HG02938 (cell line): Measurements from ENCODE around the gene EOLA2.
A peak's percentile ranks its signal among the peaks of the same experiment; 100 is the strongest.
"Not testable (repeated sequence)": the region's sequence is repeated elsewhere in the genome, so short reads cannot be mapped to it uniquely, and the experiment has no call there.

ENCODE experiments used
- ATAC-seq: cut with Tn5 transposase; IDR thresholded peaks from one replicate; pipeline ENCODE4 v1.9.1; 2021; ENCODE audit warnings: mild to moderate bottlenecking, moderate library complexity; ENCODE audit not compliant: unreplicated experiment

EOLA2 gene

DNA sequence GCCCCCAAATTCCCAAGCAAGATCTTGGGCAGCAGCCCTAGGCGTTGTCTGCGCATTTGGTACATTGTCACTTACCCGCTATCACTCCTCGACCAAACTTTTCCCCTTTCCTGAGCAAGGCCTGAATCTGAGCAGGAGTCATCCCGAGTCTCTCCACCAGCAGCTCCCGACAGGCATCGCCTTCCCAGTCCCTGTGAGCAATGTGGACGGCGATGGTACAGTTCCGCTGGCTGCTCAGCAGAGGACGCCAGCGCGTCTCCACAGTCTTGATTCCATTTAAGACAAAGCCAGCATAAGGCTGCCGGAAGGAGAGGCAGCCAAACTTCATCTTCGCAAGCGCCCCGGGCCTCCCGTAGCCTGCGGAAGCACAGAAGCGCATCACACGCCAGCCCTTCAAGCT is 4.7 kb downstream of the EOLA2 start:
- not testable (repeated sequence) for ATAC-seq

GRCh38 chrX:149932970-149933369 is 5.3 kb downstream of the EOLA2 start:
- not testable (repeated sequence) for ATAC-seq

DNA sequence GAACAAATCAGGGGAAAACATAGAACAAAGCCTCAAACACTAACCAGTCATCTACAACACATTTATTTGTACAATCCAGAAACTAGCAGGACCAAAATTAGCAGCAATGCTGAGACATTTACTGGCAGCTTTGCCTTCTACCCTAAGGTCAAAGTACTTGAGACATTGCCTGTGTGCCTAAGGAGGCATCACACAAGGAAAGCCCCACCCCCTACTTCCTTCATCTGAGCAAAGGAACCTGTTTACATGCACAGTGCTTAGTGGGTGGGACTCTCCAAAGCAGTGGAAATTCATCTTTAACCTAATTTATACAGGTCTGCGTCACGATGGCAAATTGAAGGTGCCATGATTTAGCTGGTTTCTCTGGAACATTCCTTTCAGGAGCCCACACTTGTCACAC is 6.1 kb downstream of the EOLA2 start:
- ATAC-seq, result not testable (repeated sequence)

DNA sequence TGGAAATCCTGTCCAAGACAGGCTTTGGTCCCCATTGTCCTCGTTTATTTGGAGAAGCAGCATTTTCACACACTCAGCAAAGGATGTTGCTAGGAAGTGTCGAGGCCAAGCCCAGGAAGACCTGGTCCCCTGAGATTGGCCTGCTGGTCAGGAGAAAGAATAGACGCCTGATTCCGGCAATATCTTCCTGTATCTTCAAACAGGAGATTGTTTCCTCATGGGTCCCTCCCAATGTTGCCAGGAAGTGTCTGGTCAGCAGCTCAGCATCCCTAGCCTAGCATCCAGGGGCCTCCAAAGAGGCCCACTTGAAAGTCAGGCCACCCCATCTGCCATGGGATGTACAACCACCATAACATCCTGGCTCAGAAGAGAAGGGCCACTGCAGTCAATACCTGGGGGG is 6.9 kb downstream of the EOLA2 start:
- not testable (repeated sequence) for ATAC-seq

DNA sequence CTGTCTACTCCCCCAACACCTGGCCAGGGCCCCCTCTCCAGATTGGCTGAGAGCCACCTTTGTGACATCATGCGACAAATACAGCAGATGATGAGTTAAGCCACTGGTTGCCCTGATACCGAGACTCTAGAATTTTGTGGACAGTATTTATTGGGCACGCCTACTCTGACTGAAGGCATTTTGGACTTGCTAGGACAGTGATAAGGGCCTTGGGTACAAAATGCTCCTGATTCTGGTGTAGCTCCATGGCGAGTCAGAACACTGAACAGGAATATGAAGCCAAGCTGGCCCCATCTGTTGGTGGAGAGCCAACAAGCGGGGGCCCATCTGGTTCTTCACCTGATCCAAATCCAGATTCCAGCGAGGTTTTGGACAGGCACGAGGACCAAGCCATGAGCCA is 8.9 kb downstream of the EOLA2 start, which contains the start of gene HSFX4:
HSFX4 (plus strand) TSS at position 174 of the 400 bp plus-strand sequence; CDS start at position 246, 72 bp downstream.
- ATAC-seq, result not testable (repeated sequence)

GRCh38 chrX:149928635-149929034 is 9.7 kb downstream of the EOLA2 start:
- ATAC-seq, result not testable (repeated sequence)

GRCh38 chrX:149927964-149928258 is 10.4 kb downstream of the EOLA2 start:
- not testable (repeated sequence) for ATAC-seq

- ATAC-seq, result not testable (repeated sequence)
These were observed 10.9 kb downstream of the EOLA2 start for GRCh38 chrX:149927245-149927963.

- ATAC-seq, result not testable (repeated sequence)
These were observed 13.9 kb downstream of the EOLA2 start for GRCh38 chrX:149924434-149924833.

- ATAC-seq, result not testable (repeated sequence)
These were observed 14.5 kb downstream of the EOLA2 start for GRCh38 chrX:149923836-149924235.

- peak; percentile 79 for ATAC-seq
These were observed 21.4 kb downstream of the EOLA2 start for GRCh38 chrX:149916745-149917392.

DNA sequence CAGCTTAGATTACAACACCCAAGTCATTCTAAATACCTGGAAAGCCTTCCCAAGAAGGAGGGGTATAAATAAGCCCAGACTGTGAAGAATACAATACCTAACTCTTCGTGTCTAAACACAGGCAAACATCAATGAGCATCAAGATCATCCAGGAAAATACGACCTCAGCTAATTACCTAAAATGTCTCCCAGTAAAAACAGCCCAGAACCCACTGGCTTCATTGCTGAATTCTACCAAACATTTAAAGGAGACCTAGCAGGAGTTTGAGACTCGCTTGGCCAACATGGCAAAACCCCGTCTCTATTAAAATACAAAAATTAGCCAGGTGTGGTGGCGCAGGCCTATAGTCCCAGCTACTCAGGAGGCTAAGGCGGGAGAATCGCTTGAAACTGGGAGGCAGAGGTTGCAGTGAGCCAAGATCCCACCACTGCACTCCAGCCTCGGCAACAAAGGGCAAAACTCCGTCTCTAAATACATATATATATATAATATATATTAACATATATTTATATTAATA is 28.1 kb downstream of the EOLA2 start:
- no peak for ATAC-seq

DNA sequence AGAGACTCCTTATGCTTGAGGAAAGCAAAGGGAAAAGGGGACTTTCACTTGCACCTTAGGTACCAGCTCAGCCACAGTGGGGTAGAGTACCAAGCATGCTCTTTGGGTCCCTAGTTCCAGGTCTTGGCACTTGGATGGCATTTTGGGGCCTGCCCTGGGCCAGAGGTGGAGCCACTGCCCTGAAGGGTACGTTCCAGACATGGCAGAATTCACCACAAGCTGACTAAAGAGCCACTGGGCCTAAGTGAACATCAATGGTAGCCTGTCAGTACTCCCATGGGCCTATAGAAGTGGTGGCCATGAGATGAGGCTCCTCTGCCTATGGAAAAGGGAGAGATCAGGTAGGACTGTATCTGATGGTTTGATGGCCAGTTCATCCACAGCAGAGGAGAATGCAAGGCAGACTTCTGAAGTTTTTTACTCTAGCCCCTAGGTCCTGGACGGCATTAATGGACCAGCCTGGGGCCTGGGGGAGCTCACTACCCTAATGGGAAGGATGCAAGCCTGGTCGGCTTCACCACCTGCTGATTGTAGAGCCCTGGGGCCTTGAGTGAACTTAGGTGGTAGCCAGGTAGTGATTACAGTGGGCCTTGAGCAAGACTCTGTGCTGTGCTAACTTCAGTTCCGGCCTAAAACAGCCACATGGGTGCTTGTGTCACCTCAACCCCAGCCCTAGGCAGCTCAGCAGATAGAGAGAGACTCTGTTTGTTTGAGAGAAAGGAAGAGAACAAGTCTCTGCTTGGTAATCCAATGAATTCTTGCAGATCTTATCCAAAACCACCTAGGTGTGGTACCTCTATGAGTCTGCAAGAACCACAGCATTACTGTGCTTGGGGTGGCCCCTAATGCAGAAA is 28.7 kb downstream of the EOLA2 start:
- ATAC-seq, result no peak

GRCh38 chrX:149908727-149909126 is 29.6 kb downstream of the EOLA2 start:
- no peak for ATAC-seq

DNA sequence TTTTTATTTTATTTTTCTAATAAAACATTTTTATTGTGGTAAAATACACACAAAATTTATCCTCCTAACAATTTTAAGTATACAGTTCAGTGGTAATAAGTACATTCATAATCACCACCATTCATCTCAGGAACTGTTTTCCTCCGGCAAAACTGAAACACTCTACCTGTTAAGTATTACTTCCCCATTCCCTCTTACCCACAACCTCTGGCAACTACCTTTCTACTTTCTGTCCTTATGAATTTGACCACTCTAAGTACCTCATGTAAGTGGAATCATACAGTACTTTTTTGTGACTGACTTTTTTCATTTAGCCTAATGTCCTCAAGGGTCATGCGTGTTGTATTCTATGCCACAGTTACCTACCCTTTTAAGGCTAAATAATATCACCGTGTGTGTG is 30.0 kb downstream of the EOLA2 start:
- ATAC-seq, result peak; percentile 53

DNA sequence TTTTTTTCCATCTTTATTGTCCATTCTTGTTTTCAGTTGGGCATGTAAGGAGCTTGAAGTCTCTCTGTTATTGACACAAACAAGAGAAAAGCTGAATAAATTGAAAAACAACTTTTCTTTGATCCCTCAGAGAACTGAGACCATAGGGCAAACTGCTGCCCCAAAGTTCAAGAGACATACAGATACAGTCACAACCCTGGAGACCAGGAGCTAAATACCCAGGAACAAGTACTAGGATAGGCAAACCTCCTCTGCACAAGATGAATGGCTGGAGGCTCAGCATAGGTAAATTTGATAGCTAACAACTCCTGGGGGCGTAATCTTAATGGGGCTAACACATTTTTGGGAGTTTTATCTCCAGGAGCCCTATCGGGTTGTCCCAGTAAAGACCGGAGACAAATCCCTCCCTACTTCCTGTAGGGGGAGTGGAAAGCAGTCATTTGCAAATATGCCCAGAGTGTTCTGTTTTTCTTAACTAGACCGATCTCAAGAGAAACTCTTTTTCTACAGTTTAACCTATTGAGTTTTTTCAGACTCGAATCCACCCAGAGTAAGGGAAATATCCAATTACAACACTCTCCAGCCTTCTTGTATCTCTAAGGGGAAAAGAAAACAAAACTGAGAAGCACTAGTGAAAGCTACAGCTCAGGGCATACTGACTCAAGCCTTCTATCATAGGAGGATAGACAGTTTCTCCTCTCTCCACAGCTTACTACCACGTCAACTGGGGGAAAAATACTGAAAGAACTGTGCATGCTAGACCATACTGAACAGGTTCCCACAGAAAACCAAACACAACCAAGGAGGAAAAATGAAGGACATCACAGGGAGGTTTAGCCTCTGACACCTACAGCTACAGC is 34.2 kb downstream of the EOLA2 start:
- ATAC-seq, result peak; percentile 90

DNA sequence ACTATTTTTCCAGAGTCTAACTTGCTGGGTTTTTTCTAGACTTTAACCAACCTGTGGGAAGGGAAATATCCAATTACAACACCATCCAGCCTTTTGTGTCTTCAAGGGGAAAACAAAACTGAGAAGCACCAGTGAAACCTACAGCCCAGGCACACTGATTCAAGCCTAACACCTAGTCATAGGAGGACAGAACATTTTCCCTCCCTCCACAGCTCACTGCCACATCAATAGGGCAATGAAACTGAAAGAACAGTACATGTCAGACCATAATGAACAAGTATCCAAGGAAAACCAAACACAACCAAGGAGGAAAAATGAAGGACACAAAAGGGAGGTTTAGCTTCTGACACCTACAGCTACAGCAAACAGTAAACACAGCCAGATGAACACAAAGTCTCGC is 39.7 kb downstream of the EOLA2 start:
- ATAC-seq, result no peak

DNA sequence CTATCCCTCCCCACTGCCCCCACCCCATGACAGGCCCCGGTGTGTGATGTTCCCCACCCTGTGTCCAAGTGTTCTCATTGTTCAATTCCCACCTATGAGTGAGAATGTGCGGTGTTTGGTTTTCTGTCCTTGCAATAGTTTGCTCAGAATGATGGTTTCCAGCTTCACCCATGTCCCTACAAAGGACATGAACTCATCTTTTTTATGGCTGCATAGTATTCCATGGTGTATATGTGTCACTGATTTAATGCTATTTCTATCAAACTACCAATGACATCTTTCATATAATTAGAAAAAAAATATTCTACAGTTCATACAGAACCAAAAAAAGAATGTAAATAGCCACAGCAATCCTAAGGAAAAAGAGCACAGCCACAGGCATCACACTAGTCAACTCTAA is 47.5 kb downstream of the EOLA2 start:
- ATAC-seq, result not testable (repeated sequence)
